ENCODE data around the gene LTB.

- TF ChIP-seq EP300 (IDR thresholded peaks at IDR 0.05; ENCODE audit: low read length) (no peak), ZNF589 (CRISPR knock-in tag; IDR thresholded peaks at IDR 0.05; ENCODE audit: low read depth) (no peak), SIX5 (IDR thresholded peaks at IDR 0.05; ENCODE audit: borderline replicate concordance in 1 of 2, insufficient read depth in 1 of 2, low read depth in 1 of 2, low read length in 2 of 2) (no peak), ELF1 (tag; IDR thresholded peaks at IDR 0.05) (no peak)
- TF ChIP-seq, protein P1, sequence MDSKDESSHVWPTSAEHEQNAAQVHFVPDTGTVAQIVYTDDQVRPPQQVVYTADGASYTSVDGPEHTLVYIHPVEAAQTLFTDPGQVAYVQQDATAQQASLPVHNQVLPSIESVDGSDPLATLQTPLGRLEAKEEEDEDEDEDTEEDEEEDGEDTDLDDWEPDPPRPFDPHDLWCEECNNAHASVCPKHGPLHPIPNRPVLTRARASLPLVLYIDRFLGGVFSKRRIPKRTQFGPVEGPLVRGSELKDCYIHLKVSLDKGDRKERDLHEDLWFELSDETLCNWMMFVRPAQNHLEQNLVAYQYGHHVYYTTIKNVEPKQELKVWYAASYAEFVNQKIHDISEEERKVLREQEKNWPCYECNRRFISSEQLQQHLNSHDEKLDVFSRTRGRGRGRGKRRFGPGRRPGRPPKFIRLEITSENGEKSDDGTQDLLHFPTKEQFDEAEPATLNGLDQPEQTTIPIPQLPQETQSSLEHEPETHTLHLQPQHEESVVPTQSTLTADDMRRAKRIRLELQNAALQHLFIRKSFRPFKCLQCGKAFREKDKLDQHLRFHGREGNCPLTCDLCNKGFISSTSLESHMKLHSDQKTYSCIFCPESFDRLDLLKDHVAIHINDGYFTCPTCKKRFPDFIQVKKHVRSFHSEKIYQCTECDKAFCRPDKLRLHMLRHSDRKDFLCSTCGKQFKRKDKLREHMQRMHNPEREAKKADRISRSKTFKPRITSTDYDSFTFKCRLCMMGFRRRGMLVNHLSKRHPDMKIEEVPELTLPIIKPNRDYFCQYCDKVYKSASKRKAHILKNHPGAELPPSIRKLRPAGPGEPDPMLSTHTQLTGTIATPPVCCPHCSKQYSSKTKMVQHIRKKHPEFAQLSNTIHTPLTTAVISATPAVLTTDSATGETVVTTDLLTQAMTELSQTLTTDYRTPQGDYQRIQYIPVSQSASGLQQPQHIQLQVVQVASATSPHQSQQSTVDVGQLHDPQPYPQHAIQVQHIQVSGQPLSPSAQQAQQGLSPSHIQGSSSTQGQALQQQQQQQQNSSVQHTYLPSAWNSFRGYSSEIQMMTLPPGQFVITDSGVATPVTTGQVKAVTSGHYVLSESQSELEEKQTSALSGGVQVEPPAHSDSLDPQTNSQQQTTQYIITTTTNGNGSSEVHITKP (IDR thresholded peaks at IDR 0.05; ENCODE audit: partially characterized antibody), result no peak
Measured at GRCh38 chr6:31538805-31539400, 43.3 kb downstream of the LTB start.

Data from K562 (cell line).